ENCODE results near the gene NEMP1. TPM values are rescaled to one million over a fixed set of nuclear protein-coding genes. Genes with fewer than 3 reads are reported as not detected.

Gene NEMP1
- total and polyA plus RNA-seq, 2 of the 13 experiments (the other 11 are each of a cell fraction or from before 2014, with no cell fraction given): 11.4 to 12.9 TPM

- TF ChIP-seq MXD1 (CRISPR knock-in tag; IDR thresholded peaks at IDR 0.05) (no peak), PPARG (CRISPR knock-in tag; conservative IDR thresholded peaks at IDR 0.05) (peak; percentile 79), ZNF382 (CRISPR knock-in tag; IDR thresholded peaks at IDR 0.05; ENCODE audit: borderline replicate concordance) (no peak), TAF15 (IDR thresholded peaks at IDR 0.05; ENCODE audit: low read depth, low read length, poor library complexity, severe bottlenecking) (no peak), JARID2 (CRISPR knock-in tag; IDR thresholded peaks at IDR 0.05; ENCODE audit: insufficient replicate concordance) (no peak), NFAT5 (CRISPR knock-in tag; IDR thresholded peaks at IDR 0.05) (no peak), MLLT10 (CRISPR knock-in tag; IDR thresholded peaks at IDR 0.05) (no peak), ZMAT3 (CRISPR knock-in tag; conservative IDR thresholded peaks at IDR 0.05) (0 out of 2 replicates have a peak, but pooled peaks have one; percentile 9), THYN1 (CRISPR knock-in tag; IDR thresholded peaks at IDR 0.05; ENCODE audit: borderline replicate concordance, low read depth) (no peak), ZNF468 (CRISPR knock-in tag; IDR thresholded peaks at IDR 0.05) (no peak), ZNF777 (CRISPR knock-in tag; IDR thresholded peaks at IDR 0.05) (no peak), ZBTB33 (CRISPR knock-in tag; IDR thresholded peaks at IDR 0.05) (peak; percentile 69), MED1 (CRISPR knock-in tag; IDR thresholded peaks at IDR 0.05) (peak; percentile 79), NR2F6 (IDR thresholded peaks at IDR 0.05) (no peak), NR2F6 (CRISPR knock-in tag; IDR thresholded peaks at IDR 0.05) (peak; percentile 51; the same call in 1 of the 2 replicates), PRMT3 (CRISPR knock-in tag; IDR thresholded peaks at IDR 0.05; ENCODE audit: borderline replicate concordance, low read depth) (no peak), FOXO1 (CRISPR knock-in tag; IDR thresholded peaks at IDR 0.05) (no peak), ZFP82 (CRISPR knock-in tag; IDR thresholded peaks at IDR 0.05; ENCODE audit: borderline replicate concordance) (0 out of 2 replicates have a peak, but pooled peaks have one; percentile 44)
- TF ChIP-seq, protein P1, sequence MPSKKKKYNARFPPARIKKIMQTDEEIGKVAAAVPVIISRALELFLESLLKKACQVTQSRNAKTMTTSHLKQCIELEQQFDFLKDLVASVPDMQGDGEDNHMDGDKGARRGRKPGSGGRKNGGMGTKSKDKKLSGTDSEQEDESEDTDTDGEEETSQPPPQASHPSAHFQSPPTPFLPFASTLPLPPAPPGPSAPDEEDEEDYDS (CRISPR knock-in tag; IDR thresholded peaks at IDR 0.05): peak; percentile 48
- TF ChIP-seq, protein P2, sequence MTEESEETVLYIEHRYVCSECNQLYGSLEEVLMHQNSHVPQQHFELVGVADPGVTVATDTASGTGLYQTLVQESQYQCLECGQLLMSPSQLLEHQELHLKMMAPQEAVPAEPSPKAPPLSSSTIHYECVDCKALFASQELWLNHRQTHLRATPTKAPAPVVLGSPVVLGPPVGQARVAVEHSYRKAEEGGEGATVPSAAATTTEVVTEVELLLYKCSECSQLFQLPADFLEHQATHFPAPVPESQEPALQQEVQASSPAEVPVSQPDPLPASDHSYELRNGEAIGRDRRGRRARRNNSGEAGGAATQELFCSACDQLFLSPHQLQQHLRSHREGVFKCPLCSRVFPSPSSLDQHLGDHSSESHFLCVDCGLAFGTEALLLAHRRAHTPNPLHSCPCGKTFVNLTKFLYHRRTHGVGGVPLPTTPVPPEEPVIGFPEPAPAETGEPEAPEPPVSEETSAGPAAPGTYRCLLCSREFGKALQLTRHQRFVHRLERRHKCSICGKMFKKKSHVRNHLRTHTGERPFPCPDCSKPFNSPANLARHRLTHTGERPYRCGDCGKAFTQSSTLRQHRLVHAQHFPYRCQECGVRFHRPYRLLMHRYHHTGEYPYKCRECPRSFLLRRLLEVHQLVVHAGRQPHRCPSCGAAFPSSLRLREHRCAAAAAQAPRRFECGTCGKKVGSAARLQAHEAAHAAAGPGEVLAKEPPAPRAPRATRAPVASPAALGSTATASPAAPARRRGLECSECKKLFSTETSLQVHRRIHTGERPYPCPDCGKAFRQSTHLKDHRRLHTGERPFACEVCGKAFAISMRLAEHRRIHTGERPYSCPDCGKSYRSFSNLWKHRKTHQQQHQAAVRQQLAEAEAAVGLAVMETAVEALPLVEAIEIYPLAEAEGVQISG (CRISPR knock-in tag; IDR thresholded peaks at IDR 0.05): peak; percentile 77; the same call in 1 of the 2 replicates
Measured at GRCh38 chr12:57127101-57127725, 48.6 kb upstream of the NEMP1 start (continued).

Data from HepG2 (cell line).